Dermis blood vessel endothelial cell (primary cell): Measurements from ENCODE around the gene BNC2. TPM values are rescaled to one million over a fixed set of nuclear protein-coding genes. Genes with fewer than 3 reads are reported as not detected.
A peak's percentile ranks its signal among the peaks of the same experiment; 100 is the strongest.

Experiments used
- DNase-seq: peaks from one replicate; pipeline ENCODE4 v3.0.0; 2010
- total RNA-seq: library from RNA; depleted of rRNA; stranded (reverse); fragments of >200 nt; gene quantifications from 2 replicates; pipeline ENCODE4 v1.2.3, GENCODE V29; 2014

BNC2 gene
- total RNA-seq, 1 donor from 2014 or later, result 12.1 TPM

DNA sequence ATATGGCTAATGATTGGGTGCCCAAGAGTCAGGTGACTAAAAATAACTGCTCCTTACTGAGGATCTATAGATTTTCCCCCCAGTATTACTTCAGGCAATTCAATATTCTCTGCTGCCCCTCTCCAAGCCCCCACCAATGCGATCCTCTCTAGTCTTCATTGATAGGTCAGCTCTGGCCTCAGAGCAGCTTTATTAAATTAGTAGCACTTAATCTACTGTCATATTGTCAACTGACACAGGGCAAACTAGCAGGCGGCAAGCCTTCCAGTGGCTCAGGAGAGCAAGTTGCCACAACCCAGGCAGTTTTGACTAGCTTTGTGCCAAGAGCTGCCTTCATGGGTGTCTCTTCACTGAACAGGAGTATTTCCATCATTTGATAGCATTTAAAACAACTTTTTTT is 462.9 kb downstream of the BNC2 start:
- no peak for DNase-seq

DNA sequence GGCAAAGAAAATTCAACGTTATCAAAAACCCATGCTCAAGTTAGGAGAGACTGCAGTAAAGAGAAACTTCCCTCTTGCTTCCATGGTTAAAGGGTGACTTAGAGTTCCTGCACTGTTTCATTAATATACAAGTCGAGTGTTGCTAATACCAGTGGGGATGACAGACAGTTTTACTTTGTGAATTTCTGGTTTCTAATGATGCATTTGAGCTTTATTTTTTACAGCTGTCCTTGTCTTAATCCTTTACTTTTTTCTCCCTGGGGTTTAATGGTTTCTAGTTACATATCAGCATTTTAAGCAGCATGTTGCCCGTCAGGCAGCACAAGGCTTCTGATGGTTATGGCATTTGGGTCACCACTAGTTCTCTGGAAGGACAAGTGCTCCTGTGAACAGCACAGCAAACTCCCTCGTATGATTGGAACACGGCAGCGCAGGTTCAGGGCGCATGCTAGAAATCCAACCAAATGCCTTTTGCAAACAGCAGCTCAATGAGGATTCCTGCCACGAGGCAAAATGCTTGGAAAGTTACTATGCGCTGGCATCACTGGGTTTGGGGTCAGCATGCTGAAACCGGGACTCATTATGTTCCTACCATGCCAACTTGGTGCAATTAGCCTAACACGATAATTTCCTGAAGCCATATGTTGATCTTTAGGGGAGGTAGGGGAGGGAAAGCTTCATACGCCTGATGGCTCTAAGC is 463.8 kb downstream of the BNC2 start:
- DNase-seq, result no peak

DNA sequence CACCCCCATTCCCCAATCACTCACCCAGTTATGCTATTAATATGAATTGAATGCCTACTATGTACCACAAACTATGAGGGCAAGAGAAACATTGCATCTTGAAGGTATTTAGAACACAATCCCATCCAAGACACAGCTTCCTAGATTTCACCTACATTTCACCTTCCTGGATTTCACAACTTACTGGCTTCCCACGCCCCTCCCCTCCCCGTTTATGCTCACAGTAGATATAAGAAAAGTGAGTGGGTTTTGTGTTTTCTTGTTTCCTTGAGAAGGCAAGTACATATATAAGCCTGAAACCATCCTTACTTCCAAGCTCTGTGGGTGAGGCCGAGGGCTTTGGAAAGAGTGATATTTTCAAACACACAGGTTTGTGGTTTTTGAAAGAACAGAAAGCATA is 465.0 kb downstream of the BNC2 start:
- no peak for DNase-seq

DNA sequence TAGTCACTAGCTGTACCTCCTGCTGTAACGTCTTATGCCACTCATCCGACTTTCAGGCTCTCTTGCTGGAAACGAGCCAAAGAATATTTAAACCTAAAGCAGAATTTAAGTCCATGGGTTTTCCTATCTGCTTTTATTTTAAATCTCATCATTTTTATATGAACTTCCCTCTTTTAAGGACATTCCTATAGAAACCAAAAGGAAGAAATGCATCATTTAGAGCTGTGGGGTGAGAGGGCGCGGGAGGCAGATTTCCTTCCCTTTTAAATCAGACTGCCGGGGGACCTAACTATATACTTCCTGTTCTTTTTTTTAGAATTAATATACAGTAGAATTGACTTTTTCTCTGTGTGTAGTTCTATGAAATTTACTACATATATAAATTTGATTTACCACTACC is 468.8 kb downstream of the BNC2 start:
- peak; percentile 17 for DNase-seq

DNA sequence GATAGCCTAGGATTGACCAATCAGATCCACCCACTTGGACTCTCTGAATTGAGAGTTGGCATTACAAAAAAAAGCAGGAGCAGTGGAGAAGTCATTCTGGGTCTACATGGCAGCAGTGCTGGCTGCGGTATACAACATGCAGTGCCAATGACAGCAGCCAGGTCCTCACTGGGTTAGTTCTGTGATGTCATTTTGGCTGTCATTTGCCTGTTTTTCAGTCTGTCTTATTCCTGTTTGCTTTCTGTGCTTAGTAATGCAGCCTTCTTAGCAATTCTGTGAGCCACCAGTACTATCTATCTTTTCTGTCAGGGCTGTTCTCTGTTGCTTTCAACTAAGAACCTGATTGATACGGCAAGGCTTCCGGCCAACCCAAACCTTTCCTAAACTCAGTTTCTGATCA is 471.8 kb downstream of the BNC2 start:
- DNase-seq, result no peak

DNA sequence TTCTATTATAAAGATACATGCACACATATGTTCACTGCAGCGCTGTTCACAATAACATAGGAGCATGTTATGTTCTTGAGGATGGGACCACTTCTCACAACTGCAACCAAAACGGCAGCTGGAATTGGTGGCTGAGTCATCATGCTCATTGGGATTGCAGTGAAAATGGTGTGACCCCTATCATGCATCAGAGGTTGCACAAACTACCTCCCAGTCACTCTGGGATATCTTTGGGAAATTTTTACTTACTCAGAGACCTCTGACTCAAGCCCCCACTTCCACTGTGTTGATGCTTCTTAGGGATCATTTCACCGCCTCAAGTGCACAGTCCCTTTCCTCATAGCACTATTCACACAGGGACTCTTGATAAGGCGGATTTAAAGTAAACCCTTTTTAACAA is 474.1 kb downstream of the BNC2 start:
- DNase-seq, result no peak

DNA sequence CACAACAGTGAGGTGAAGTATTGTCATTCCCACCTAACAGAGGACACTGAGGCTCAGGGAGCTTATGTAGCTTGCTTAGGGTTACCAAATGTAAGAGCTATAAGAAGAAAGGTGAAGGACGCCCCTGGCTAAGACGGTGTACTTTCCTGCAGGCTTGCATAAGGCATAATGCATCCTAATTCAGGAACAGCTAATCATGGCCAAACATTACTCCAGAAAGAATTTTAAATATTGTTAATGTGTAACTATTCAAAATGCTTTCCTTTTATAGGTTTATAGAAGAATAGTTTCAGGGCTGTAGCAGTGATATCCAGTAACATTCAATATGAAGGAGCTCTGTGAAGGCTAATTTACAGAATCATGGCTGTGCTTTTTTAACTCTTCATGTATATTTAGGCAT is 479.1 kb downstream of the BNC2 start:
- DNase-seq, result no peak

DNA sequence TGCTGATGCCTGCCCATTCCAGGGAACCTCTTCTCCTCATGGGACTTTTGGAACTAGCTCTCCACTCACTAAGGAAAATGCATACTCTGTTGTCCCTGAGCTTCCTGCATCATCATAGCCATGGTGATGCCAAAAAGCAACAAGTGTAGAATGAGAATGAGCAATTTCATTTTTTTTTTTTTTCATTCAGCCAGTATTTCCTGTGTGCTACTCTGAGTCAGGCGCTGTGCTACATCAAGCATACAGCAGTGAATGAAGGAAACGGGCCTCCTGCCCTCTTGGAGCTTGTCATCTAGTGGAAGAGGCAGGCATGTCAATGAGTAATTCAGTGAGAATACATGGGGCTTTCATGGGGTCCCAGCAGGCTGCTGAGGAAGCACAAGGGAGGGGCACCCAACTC is 483.1 kb downstream of the BNC2 start:
- DNase-seq, result peak; percentile 10

DNA sequence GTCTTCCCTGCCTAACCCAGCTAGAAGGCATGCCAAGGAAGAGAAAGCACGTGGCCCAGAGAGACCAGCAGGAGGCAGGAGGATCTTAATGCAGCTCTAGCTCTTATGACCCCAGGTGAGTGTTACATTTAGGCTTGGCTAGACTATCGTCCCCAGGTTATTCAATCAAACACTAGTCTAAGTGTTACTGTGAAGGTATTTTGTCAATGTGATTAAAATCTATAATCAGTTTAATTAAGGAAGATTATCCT is 483.7 kb downstream of the BNC2 start:
- DNase-seq, result no peak

DNA sequence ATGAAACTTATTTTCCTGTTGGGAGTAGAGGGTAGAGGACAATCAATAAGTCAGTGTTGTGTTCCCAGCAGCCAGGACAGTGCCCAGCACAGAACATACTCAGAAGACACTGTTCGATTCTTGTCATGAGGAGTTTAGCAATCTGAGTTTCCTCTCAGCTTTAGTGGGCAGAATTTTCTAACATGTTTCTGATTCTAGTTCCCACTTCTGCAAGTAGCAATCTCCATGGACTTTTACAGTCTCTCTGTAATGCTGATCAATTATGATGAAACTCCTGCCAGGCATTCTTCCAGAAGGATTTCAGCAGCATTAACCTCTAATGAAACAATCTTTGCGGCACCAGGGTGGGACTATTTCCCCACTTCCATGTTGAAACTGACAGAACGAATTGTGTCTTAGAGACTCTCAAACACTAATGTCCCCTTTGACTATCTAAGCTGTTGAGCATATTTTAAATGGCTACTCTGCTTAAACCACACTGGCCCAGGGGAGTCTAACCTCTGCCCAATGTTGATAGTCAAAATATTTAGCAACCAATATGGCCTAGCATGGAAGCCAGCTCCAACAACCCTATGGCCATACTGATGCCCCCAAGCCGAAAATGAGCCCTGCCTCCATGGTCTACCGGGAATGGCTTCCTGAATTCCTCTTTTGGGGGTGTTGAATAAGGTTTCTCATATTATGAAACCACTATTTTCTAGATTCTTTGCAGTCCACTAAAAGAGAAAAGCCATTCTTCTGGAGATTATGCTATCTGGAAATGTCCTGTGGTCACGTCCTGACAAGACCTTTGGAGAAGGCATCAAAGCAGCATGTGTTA is 484.3 kb downstream of the BNC2 start:
- no peak for DNase-seq

DNA sequence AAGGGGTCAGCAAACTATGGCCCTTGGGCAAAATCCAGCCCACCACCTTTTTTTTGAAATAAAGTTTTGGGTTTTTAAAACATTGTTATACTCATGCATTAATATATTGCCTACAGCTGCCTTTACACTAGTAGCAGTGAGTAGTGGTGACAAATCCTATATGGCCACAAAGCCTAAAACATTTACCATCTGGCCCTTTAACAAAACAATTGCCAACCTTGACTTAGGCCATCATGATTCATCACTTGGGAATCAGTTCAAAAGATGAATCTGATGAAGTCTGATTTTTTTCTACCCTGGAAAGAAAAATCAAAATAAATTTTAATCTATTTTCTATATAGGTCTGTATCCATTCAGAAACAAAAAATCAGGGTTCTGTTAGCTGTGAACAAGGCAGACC is 484.9 kb downstream of the BNC2 start:
- peak; percentile 60 for DNase-seq

DNA sequence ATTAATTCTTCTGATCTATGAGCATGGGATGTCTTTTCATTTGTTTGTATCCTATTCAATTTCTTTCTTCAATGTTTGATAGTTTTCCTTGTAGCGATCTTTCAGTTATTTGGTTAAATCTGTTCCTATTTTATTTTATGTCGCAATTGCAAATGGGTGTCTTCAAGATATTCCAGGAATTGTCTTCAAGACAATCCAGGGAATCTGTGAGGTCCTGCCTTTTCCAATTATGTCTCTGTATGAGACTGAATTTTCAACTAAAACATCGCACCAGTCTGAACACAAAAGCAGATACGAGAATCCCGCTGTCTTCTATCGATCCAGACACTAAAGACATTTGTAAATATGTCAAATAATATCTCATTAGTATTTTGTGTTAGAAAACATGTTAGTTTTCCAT is 485.5 kb downstream of the BNC2 start:
- DNase-seq, result no peak

DNA sequence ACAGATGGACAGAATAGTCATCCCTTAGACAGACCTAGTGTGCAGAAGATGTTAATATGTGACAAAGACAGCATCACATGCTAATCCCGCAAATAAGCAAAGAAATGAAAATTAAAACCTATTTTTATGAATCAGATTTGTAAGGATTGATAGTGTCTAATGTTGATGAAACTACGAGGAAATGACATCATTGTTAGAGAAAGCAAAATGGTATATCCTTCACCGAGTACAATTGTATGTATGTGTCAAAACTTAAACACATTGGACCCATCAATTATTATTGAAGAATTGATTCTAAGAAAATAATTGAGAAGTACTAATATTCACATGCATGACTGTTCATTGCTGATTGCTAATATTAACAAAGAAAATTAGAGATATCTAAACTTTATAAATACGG is 493.2 kb downstream of the BNC2 start:
- no peak for DNase-seq

DNA sequence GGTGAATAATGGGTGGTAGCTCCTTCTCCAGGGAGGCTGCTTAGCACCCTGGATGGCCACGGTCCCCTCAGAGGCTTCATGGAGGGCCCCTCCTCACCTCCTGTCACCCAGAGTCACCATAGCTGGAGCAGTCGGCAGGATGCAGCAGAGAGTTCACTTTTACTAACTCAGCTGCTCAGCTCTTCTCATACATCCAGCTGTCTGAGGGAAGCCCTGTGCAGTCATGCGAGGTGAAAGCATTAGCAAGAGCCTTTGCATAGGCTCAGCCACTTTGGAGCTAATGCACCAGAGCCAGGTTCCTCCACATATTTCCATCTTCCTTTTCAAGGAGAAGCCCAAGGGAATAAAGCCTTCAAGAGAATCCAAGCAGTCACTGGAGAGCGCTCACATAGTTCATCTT is 499.2 kb downstream of the BNC2 start:
- no peak for DNase-seq

DNA sequence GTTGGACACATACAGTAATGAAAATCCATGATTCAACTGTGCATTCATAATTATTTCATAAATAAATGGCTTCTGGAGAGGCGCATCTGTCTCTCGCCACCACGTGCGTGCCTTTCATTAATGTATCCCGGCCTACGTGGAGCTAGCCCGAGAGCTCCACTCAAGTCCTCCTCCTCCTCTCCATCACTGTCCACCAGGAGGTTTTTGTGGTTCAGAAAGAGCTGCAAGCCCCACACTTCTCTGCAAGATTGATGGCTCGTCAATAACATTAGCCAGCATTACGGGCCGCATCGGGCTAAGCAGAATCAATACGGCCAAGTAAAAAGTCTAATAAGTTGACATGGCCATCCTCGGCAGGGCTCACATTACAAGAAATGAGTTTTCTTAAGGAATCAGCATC is 499.8 kb downstream of the BNC2 start:
- no peak for DNase-seq

DNA sequence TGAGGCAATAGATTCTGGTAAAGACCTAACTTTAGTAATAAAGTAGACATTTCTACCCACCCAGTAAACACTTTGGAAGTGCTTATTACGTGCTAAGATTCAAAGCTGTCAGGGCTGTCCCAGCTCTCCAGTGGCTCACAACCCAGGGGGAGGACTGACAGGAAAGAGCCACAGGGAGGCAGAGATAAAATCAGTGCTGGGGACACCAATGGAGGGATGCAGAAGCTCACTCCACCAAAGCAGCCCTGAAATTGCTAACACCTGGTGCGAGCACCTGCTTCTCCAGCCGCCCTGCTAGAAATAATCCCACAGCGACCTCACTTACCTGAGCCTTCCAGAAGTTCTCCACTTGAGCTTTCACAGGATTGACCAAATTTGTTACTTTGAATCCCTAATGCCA is 501.0 kb downstream of the BNC2 start:
- DNase-seq, result no peak

DNA sequence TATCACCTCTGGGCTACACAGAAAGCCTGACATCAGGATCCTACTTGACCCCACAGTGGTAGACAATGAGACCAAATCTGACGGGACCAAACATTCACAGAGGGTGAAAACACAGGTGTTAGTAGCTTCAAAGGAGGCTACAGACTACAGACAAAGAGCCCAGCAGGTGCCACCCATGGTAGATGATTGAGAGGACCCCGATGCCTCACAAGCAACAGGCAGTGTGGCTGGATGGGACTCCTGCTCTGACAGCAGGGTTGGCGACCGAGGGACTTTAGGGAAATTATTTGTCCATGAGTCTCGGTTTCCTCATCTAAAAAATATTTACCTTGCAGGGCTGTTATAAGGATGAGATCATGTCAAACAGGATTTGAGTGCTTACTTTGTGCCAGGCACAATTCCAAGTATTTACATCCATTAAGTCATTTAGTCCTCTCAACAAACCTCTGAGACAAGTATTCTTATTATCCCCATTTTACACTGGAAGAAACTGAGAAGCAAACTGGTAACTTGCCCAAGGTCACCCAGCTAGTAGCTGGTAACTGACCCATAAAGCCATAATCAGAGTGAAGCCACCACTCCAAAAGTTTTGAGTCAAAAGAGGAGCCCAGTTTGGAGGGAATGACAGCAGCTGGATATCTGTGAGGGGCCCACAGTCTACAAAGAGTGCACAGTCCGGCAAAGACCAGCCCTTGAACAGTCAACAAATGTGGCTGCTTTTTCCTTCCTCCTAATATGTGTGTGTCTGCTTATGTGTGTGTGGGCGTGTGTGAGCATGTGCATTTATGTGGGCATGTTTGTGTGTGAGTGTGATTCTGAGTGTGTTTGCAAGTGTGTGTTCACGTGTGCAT is 502.0 kb downstream of the BNC2 start:
- DNase-seq, result peak; percentile 53

DNA sequence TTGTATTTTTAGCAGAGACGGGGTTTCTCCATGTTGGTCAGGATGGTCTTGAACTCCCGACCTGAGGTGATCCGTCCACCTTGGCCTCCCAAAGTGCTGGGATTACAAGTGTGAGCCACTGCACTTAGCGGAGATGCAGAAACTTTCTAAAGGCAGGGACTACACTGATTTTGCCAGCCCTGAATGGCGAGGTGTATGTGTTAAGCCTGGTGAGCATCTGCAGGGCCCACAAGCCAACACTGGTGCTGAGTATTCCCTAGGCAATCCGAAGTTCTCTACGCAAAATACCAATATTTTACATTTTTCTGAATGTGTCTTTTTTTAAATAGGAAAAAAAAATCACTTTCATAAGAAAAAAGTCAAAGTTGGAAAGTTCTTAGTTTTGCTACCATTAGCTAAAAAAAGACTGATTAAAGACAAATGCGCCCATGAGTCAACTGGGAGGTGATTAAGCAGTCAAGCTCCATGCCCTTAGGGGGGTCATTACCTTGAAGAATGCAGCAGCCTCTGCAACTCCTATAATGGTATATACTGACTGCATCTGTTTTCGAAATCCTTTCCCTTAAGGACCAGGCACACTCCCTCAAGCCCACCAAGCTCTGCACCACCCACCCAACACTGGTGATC is 502.8 kb downstream of the BNC2 start:
- peak; percentile 28 for DNase-seq

DNA sequence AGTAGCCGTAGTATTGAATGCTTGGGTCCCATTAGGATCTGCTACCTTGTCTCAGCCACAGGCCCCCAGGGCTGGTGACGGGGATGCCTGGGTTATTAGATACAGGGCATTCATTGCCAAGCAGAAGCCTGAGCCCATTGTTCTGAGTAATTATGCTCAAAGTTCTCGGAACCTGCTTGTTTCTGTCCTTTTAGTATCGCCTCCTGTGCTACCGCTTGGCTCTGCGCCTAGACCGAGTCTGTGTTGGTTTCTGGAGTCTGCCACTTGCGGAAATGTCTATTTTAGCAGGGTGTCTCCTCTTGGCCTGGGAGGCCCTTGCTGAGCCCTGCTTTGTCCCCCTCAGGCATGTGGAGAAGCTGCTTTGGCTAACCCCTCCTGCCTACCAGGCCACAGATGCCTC is 506.1 kb downstream of the BNC2 start:
- peak; percentile 96 for DNase-seq

DNA sequence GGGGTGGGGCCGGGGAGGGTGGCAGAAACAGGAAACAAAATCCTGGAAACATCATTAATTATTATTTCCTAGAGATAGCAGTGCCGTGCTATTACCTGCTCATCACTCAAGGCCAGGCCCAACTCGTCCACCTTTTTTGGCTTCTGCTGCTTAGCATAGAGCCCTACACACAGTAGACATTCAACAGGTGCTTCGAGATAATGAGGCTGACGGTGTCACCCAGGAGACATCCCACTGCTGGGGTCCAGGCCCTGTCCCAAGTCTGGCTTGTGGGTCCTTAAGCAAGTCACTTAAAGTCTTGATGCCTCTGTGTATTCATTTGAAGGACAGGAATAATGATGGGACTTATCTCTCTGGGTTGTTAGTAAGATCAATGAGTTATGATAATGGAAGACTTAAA is 506.6 kb downstream of the BNC2 start:
- DNase-seq, result no peak

DNA sequence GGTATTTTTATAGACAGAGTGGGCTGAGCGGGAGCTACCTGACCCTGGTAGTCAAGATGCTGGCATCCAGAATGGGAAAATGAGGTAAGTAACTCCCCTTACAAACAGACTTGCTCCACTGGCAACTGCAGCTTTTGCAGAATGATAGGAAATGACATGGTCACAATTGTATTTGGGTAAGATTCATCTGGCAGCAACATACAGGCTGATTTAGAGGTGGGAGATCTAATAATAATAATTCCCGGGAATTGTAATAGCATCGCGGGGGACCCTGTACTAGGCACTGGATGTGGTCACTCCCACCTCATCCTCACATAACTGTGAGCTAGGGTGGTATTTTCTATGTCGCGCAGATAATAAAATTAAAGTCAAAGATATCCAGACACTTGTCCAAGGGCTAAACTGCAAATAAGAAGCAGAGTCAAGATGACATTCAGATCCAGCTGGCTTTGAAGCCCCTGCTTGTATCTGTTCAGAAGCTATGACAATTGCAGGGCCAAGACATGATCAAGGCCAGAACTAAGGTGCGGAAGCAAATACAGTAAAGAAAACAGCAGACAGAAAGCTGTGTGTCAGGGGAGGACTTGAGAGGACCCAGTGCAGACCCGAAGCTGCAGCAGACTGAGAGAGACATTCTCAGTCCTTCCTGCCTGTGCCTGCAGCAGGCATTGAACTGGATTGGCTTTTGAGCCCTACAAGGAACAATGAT is 507.2 kb downstream of the BNC2 start:
- peak; percentile 86 for DNase-seq

DNA sequence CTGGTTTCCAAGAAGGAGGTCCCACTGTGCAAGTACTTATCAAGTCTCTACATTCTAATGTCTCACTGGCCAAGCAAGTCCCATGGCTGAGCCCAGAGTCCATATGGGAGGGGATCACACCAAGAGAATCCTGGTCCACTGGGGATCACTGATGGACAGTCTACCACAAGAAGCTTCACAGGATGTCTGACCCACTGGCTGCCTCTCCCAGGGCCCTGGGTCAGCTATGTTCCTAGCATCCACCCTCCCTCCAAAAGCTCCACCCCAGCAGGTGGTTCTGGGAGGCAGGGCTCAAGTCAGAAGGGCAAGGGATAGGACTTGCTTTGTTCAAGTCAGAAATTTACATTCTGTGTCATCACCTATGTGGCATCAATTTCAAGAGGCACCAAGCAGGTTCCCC is 508.5 kb downstream of the BNC2 start:
- DNase-seq, result no peak

DNA sequence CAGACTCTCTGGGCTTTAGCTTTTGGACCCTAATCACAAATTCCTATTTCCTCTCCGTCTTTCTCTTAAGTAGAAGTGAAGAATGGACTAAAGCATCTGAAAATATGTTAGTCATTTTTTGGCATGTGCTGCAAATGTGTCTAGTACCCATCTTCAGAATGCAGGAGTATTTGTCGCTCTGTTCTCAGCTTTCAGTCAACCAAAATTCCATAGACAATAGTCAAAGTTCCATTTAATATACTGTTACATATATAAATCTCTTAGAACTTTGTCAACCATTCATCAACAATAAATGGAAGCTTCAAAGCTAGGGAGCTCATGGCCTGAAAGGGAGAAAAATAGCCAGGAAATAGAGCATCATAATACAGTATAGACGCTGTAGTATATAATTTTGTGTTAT is 509.4 kb downstream of the BNC2 start:
- no peak for DNase-seq
